ENCODE measurements around the gene GPR149. TPM values are rescaled to one million over a fixed set of nuclear protein-coding genes. Genes with fewer than 3 reads are reported as not detected.

Gene GPR149
- polyA plus RNA-seq, 3 donors, result not detected

Other genes starting within 250 kb of the GPR149 start
- 10 to 100 TPM; 15.0 to 28.2 (median 26.3) TPM for gene DHX36, start 105.7 kb downstream of the GPR149 start, polyA plus RNA-seq

All from adipose tissue (tissue), 3 donors.